HCT116 (cell line): ENCODE measurements around the gene IL1R1.

Source experiments
- CTCF ChIP-seq, 3 experiments: fragments of 200-600 bp in 1 of 3; sonication (generic) in 1 of 3; IDR thresholded peaks in 2 of 3; conservative IDR thresholded peaks in 1 of 3; 2 replicates each; pipeline ENCODE4 v1.5.1; 2012 to 2017; ENCODE audit warnings: low read depth in 2 of 3, low read length in 2 of 3, antibody characterized with exemption in 1 of 3, borderline replicate concordance in 1 of 3, control low read depth in 1 of 3, mild to moderate bottlenecking in 1 of 3, mixed read lengths in 1 of 3, mixed run types in 1 of 3, moderate library complexity in 1 of 3; ENCODE audit not compliant: insufficient read depth in 1 of 3
- EGR1 ChIP-seq: IDR thresholded peaks from 2 replicates; pipeline ENCODE4 v1.6.1; 2012; ENCODE audit warnings: low read depth
- EZH2 ChIP-seq: fragments of 200-600 bp; sonication (generic); IDR thresholded peaks from 2 replicates; pipeline ENCODE4 v1.6.1; 2017; ENCODE audit warnings: antibody characterized with exemption, mixed run types
- MAX ChIP-seq: IDR thresholded peaks from 2 replicates; pipeline ENCODE4 v1.6.1; 2012
- REST ChIP-seq: IDR thresholded peaks from 2 replicates; pipeline ENCODE4 v1.6.1; 2012; ENCODE audit warnings: low read depth

DNA sequence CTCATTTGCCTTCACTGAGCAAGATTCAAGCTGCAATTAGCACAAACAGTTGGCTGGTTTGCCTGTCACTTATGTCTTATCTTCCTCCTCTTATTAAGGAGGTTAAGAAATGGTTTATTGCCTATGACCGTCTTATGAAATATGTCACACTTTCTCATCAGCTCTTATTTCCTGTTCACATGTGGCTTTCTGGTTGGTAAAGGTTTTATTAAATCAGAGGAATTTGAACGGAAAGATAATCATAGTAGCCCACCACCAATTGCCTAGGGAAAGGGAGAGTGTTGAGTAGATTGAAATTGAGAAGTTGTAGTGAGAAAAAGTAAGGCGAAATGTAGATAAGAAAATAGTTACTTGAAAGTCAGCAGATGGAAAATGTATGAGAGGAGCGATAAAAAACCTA is 4.2 kb upstream of the IL1R1 start:
- TF ChIP-seq CTCF (IDR thresholded peaks at IDR 0.05 in 2 of 3, conservative IDR thresholded peaks at IDR 0.05 in 1 of 3; ENCODE audit: borderline replicate concordance in 1 of 3, insufficient read depth in 1 of 3, low read depth in 2 of 3, low read length in 2 of 3) = no peak
- TF ChIP-seq EZH2 = no peak
- no peak for TF ChIP-seq MAX
- TF ChIP-seq REST = no peak
- no peak for TF ChIP-seq EGR1
